ENCODE data around the gene APOA5. TPM values are rescaled to one million over a fixed set of nuclear protein-coding genes. Genes with fewer than 3 reads are reported as not detected.

APOA5 gene
- total and polyA plus RNA-seq, 2 experiments from 2014 or later = 0.18 to 0.35 TPM

DNA sequence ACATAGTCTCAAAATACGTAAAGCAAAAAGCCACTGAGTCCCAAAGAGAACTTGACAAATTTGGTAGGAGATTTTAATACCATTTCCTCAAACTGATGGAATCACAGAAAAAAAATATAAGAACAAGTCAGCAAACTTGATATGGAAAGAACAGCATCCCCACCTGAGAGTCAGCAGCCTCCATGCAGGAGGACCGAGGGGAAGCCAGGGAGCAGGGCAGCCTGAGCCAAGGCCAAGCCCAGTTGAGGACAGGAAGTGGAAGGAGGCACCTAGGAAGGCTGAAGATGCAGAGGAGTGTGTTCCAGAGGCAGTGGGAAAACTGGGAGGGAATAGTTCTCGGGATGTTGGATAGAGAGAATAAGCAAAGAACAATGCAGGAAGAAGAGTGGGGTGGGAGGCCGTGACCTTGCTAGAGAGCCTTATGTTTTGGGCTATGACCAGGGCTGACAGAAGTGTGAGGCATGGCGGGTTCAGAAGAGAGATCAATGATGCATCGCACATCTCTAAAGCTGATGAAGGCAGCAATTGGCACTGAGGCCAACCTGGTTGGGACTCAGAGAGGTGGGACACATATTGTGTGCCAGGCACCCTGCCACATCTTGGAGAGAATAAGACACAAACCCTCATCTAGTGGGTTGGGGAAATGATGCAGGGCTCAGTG is 16.1 kb upstream of the APOA5 start:
- H4K20me1 ChIP-seq (replicated peaks; ENCODE audit: insufficient read depth) = no peaks in the 10 kb centered on the region
- Mint-ChIP-seq H3K36me3 (ENCODE audit: low read depth) (no peaks in the 10 kb centered on the region), H3K27me3 (ENCODE audit: insufficient read depth, low read depth, poor library complexity) (no peaks in the 10 kb centered on the region), H3K4me3 (no peak overlapping the region), H3K27ac (no peak overlapping the region), H3K4me1 (no peaks in the 10 kb centered on the region; the same call in 2 of the 3 replicates), H3K9me3 (no peaks in the 10 kb centered on the region)
- no peaks in the 10 kb centered on the region for H3K27me3 ChIP-seq (ENCODE audit: insufficient read depth)
- no peaks in the 10 kb centered on the region for H3K9me2 ChIP-seq (ENCODE audit: insufficient read depth)
- H3K4me1 ChIP-seq (ENCODE audit: insufficient read depth) = no peaks in the 10 kb centered on the region
- ATAC-seq (no peak), DNase-seq (ENCODE audit: low spot score) (no peak)
- no peaks in the 10 kb centered on the region for H3K36me3 ChIP-seq (ENCODE audit: insufficient read depth)
- no peak overlapping the region for H3K27ac ChIP-seq (ENCODE audit: low read depth)
- H3K4me2 ChIP-seq = no peak overlapping the region
- H3F3A ChIP-seq (replicated peaks; ENCODE audit: low read depth) = no peaks in the 10 kb centered on the region
- H2AFZ ChIP-seq = no peak overlapping the region
- H3K4me3 ChIP-seq = no peak overlapping the region
- no peak for TF ChIP-seq EZH2 (IDR thresholded peaks at IDR 0.05; ENCODE audit: low read depth, unreplicated experiment)
- no peak for TF ChIP-seq STAT1 (IDR thresholded peaks at IDR 0.05; ENCODE audit: unreplicated experiment)
- no peak for TF ChIP-seq CREB1 (CRISPR knock-in tag; IDR thresholded peaks at IDR 0.05; ENCODE audit: low read depth)
- TF ChIP-seq ZNF114 (CRISPR knock-in tag; IDR thresholded peaks at IDR 0.05) = no peak
- no peak for TF ChIP-seq ZNF462 (CRISPR knock-in tag; IDR thresholded peaks at IDR 0.05)
- no peak for TF ChIP-seq JUNB (IDR thresholded peaks at IDR 0.05; ENCODE audit: unreplicated experiment)
- TF ChIP-seq, protein P1, sequence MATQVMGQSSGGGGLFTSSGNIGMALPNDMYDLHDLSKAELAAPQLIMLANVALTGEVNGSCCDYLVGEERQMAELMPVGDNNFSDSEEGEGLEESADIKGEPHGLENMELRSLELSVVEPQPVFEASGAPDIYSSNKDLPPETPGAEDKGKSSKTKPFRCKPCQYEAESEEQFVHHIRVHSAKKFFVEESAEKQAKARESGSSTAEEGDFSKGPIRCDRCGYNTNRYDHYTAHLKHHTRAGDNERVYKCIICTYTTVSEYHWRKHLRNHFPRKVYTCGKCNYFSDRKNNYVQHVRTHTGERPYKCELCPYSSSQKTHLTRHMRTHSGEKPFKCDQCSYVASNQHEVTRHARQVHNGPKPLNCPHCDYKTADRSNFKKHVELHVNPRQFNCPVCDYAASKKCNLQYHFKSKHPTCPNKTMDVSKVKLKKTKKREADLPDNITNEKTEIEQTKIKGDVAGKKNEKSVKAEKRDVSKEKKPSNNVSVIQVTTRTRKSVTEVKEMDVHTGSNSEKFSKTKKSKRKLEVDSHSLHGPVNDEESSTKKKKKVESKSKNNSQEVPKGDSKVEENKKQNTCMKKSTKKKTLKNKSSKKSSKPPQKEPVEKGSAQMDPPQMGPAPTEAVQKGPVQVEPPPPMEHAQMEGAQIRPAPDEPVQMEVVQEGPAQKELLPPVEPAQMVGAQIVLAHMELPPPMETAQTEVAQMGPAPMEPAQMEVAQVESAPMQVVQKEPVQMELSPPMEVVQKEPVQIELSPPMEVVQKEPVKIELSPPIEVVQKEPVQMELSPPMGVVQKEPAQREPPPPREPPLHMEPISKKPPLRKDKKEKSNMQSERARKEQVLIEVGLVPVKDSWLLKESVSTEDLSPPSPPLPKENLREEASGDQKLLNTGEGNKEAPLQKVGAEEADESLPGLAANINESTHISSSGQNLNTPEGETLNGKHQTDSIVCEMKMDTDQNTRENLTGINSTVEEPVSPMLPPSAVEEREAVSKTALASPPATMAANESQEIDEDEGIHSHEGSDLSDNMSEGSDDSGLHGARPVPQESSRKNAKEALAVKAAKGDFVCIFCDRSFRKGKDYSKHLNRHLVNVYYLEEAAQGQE (IDR thresholded peaks at IDR 0.05; ENCODE audit: unreplicated experiment) = no peak
- no peak for TF ChIP-seq POLR2AphosphoS5 (IDR thresholded peaks at IDR 0.05; ENCODE audit: low read depth)
- no peak for TF ChIP-seq EZH2phosphoT487 (IDR thresholded peaks at IDR 0.05; ENCODE audit: unreplicated experiment)
- no peak for TF ChIP-seq NANOG (IDR thresholded peaks at IDR 0.05; ENCODE audit: borderline replicate concordance)
- TF ChIP-seq CTCF (conservative IDR thresholded peaks at IDR 0.05; ENCODE audit: low read depth in 2 of 2) = no peak
- TF ChIP-seq ZNF331 (CRISPR knock-in tag; IDR thresholded peaks at IDR 0.05; ENCODE audit: low read depth) = no peak
- TF ChIP-seq, protein P2, sequence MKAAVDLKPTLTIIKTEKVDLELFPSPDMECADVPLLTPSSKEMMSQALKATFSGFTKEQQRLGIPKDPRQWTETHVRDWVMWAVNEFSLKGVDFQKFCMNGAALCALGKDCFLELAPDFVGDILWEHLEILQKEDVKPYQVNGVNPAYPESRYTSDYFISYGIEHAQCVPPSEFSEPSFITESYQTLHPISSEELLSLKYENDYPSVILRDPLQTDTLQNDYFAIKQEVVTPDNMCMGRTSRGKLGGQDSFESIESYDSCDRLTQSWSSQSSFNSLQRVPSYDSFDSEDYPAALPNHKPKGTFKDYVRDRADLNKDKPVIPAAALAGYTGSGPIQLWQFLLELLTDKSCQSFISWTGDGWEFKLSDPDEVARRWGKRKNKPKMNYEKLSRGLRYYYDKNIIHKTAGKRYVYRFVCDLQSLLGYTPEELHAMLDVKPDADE (IDR thresholded peaks at IDR 0.05) = no peak
- no peaks in the 10 kb centered on the region for H3K79me2 ChIP-seq (replicated peaks; ENCODE audit: insufficient read depth)
